Measurements from ENCODE around the gene GNAT3. TPM values are rescaled to one million over a fixed set of nuclear protein-coding genes. Genes with fewer than 3 reads are reported as not detected.

The GNAT3 gene
- total and polyA plus RNA-seq, 2 of the 8 experiments (the other 6 are each of a cell fraction or from before 2014, with no cell fraction given): not detected

GRCh38 chr7:80540836-80541235 lies 29.0 kb upstream of the GNAT3 start:
- Histone ChIP-seq H4K20me1 (replicated peaks in 1 of 2; ENCODE audit: control insufficient read depth in 1 of 2, insufficient read depth in 2 of 2, low read length in 2 of 2) (no peaks in the 10 kb centered on the region), H3K79me2 (ENCODE audit: control insufficient read depth in 1 of 2, insufficient read depth in 2 of 2, low read length in 2 of 2) (no peaks in the 10 kb centered on the region), H2BK12ac (ENCODE audit: low read depth, low read length) (no peak overlapping the region), H3K23ac (ENCODE audit: insufficient read length) (no peak overlapping the region), H3K9me3 (ENCODE audit: insufficient read depth in 2 of 2, low read depth in 1 of 2, low read length in 1 of 2) (peaks cover 0 to 4% of the 10 kb centered on the region in 2 experiments; a peak in 1 of 4 replicates), H3K4me3 (ENCODE audit: extremely low read depth in 1 of 4, insufficient read depth in 2 of 4, low read depth in 3 of 4, low read length in 4 of 4) (no peak overlapping the region), H3K36me3 (ENCODE audit: control insufficient read depth in 2 of 4, insufficient read depth in 4 of 4, low read length in 3 of 4) (no peaks in the 10 kb centered on the region), H3K79me1 (ENCODE audit: low read depth, low read length) (no peaks in the 10 kb centered on the region), H3K23me2 (ENCODE audit: low read depth, low read length) (no peaks in the 10 kb centered on the region), H3K56ac (replicated peaks; ENCODE audit: insufficient read length, low read depth, low read length) (no peak overlapping the region), H4K91ac (replicated peaks; ENCODE audit: insufficient read length, low read length) (no peak overlapping the region), H2BK15ac (ENCODE audit: low read length) (no peak overlapping the region), H3K4me2 (ENCODE audit: insufficient read depth in 1 of 2, low read depth in 2 of 2, low read length in 2 of 2) (no peak overlapping the region), H2BK20ac (ENCODE audit: low read length) (no peak overlapping the region), H4K5ac (ENCODE audit: insufficient read length, low read depth, low read length) (no peak overlapping the region), H3K18ac (ENCODE audit: extremely low read depth, low read length) (no peak overlapping the region), H3K4me1 (replicated peaks in 1 of 4; ENCODE audit: control insufficient read depth in 3 of 4, insufficient read depth in 4 of 4, low read length in 3 of 4) (no peaks in the 10 kb centered on the region), H2BK120ac (replicated peaks; ENCODE audit: low read depth, low read length) (no peak overlapping the region), H3K14ac (ENCODE audit: insufficient read length) (no peak overlapping the region), H3K9ac (replicated peaks in 1 of 4; ENCODE audit: extremely low read depth in 1 of 4, low read depth in 3 of 4, low read length in 3 of 4) (no peak overlapping the region), H3K27me3 (replicated peaks in 1 of 4; ENCODE audit: control insufficient read depth in 3 of 4, extremely low read depth in 1 of 4, insufficient read depth in 3 of 4, low read length in 3 of 4) (no peaks in the 10 kb centered on the region), H2AK5ac (ENCODE audit: low read depth, low read length) (no peak overlapping the region), H3K27ac (ENCODE audit: low read depth, low read length) (no peak overlapping the region), H2BK5ac (ENCODE audit: low read depth, low read length) (no peak overlapping the region), H2AFZ (ENCODE audit: low read length) (no peak overlapping the region), H3K4ac (replicated peaks; ENCODE audit: insufficient read length, low read depth, low read length) (no peak overlapping the region), H4K8ac (ENCODE audit: extremely low read depth, insufficient read depth, low read length) (no peak overlapping the region)
- DNase-seq (ENCODE audit: low read depth in 1 of 2, low spot score in 2 of 2) (no peak), FAIRE-seq (no peak)
- WGBS, 2 experiments (ENCODE audit: extremely low coverage in 1 of 2, insufficient coverage in 1 of 2, insufficient read length in 1 of 2, insufficient replicate concordance in 2 of 2, low coverage in 1 of 2, low lambda C conversion rate in 2 of 2, missing lambda C conversion rate in 1 of 2): 77% methylated on average over 3 of the region's 3 CpGs; no CpG with 5 or more reads in 1 of the 2 experiments
- TF ChIP-seq MAFK (IDR thresholded peaks at IDR 0.05; ENCODE audit: low read depth, low read length) (no peak), SRF (IDR thresholded peaks at IDR 0.05; ENCODE audit: low read depth, low read length) (no peak), TCF12 (IDR thresholded peaks at IDR 0.05; ENCODE audit: low read depth, low read length) (no peak)
- CTCF ChIA-PET (ENCODE audit: partially characterized antibody): no interaction called here
- POLR2A ChIA-PET (ENCODE audit: partially characterized antibody): no interaction called here

Data from H1 (cell line).